ENCODE measurements around the gene C8G. TPM values are rescaled to one million over a fixed set of nuclear protein-coding genes. Genes with fewer than 3 reads are reported as not detected.

The C8G gene
- total RNA-seq, 1 experiment from 2014 or later: 2.1 TPM

- Histone ChIP-seq H3K4me3 (replicated peaks in 1 of 2; ENCODE audit: low read depth in 1 of 2, low read length in 2 of 2) (no peak overlapping the region), H3K79me2 (ENCODE audit: insufficient read depth, low read length) (no peaks in the 10 kb centered on the region), H3K9me2 (ENCODE audit: insufficient read depth) (no peaks in the 10 kb centered on the region), H3K9me3 (ENCODE audit: control insufficient read depth in 1 of 2, insufficient read depth in 1 of 2, low read depth in 1 of 2, low read length in 2 of 2) (no peaks in the 10 kb centered on the region), H4K20me1 (ENCODE audit: insufficient read depth) (no peaks in the 10 kb centered on the region), H2AFZ (ENCODE audit: low read depth, low read length, poor library complexity, severe bottlenecking) (no peak overlapping the region), H3K27ac (ENCODE audit: low read depth, low read length) (no peak overlapping the region), H3K27me3 (ENCODE audit: insufficient read depth, low read length) (no peaks in the 10 kb centered on the region), H3K4me2 (ENCODE audit: low read length) (no peak overlapping the region), H3K4me1 (ENCODE audit: control insufficient read depth in 1 of 2, insufficient read depth in 2 of 2, low read length in 2 of 2) (no peaks in the 10 kb centered on the region), H3K9ac (ENCODE audit: low read length) (no peak overlapping the region), H3K36me3 (ENCODE audit: control insufficient read depth in 1 of 2, insufficient read depth in 2 of 2, low read length in 2 of 2) (no peaks in the 10 kb centered on the region)
- ATAC-seq (no peak), DNase-seq (ENCODE audit: low read depth, low spot score) (no peak)
- CTCF ChIA-PET: no interaction called here
- intact Hi-C loops (cut with micrococcal nuclease): no loop called here
- TF ChIP-seq RAD21 (IDR thresholded peaks at IDR 0.05; ENCODE audit: low read depth) (no peak), ZFX (IDR thresholded peaks at IDR 0.05) (no peak), SRF (IDR thresholded peaks at IDR 0.05; ENCODE audit: low read depth) (no peak), ZNF274 (IDR thresholded peaks at IDR 0.05; ENCODE audit: low read depth, low read length) (no peak), EGR1 (IDR thresholded peaks at IDR 0.05; ENCODE audit: low read depth) (no peak), POLR2AphosphoS5 (IDR thresholded peaks at IDR 0.05; ENCODE audit: low read depth, low read length) (no peak), ATF3 (IDR thresholded peaks at IDR 0.05) (no peak), CTCF (IDR thresholded peaks at IDR 0.05 in 2 of 3, conservative IDR thresholded peaks at IDR 0.05 in 1 of 3; ENCODE audit: borderline replicate concordance in 1 of 3, insufficient read depth in 1 of 3, low read depth in 2 of 3, low read length in 2 of 3) (no peak), ELF1 (IDR thresholded peaks at IDR 0.05; ENCODE audit: borderline replicate concordance, low read depth) (no peak), REST (IDR thresholded peaks at IDR 0.05; ENCODE audit: low read depth) (no peak)
- no TSS peak for BruUV-seq (replicated peaks)
- POLR2A ChIA-PET: no interaction called here
- RAD21 ChIA-PET (ENCODE audit: low non-redundant PET in 1 of 2, low total read pairs in 2 of 2, uncharacterized antibody in 2 of 2, unreplicated experiment in 2 of 2): no interaction called here
Measured at GRCh38 chr9:136957901-136958300, 12.9 kb downstream of the C8G start.
